Measurements from ENCODE around the gene BRMS1. TPM values are rescaled to one million over a fixed set of nuclear protein-coding genes. Genes with fewer than 3 reads are reported as not detected.

Gene BRMS1
- total RNA-seq, 1 donor from 2014 or later, result 37.8 TPM

DNA sequence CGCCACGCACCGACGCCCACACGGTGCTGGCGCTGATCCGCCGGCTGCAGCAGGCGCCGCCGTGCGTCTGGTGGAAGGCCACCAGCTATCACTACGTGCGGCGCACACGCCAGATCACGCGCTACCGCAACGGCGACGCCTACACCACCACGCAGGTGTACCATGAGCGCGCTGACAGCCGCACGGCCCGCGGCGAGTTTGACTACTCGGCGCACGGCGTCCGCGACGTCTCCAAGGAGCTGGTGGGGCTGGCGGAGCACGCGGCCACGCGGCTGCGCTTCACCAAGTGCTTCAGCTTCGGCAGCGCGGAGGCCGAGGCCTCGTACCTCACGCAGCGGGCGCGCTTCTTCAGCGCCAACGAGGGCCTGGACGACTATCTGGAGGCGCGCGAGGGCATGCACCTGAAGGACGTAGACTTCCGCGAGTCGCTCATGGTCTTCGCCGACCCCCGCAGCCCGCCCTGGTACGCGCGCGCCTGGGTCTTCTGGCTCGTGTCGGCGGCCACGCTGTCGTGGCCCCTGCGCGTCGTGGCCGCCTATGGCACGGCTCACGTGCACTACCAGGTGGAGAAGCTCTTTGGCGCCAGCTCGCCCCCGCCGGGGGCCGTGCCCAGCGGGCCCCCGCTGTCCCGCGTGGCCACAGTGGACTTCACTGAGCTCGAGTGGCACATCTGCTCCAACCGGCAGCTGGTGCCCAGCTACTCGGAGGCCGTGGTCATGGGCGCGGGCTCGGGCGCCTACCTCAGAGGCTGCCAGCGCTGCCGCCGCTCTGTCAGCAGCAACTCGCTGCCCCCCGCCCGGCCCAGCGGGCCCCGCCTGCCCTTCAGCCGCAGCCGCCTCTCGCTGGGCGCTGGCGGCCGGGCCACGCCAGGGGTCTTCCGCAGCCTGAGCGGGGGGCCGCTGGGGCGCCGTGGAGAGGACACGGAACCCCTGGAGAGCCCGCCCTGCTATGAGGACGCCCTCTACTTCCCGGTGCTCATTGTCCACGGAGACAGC lies 50.0 kb downstream of the BRMS1 start:
- Histone ChIP-seq H3K4me1 (peaks cover 11% of the 10 kb centered on the region), H3K4me3 (no peak overlapping the region), H3K36me3 (no peaks in the 10 kb centered on the region), H3K27ac (no peak overlapping the region), H3K27me3 (ENCODE audit: low read depth) (peaks cover 39% of the 10 kb centered on the region), H3K9me3 (no peaks in the 10 kb centered on the region)
- DNase-seq (no peak), ATAC-seq (no peak)
- TF ChIP-seq, protein P1, sequence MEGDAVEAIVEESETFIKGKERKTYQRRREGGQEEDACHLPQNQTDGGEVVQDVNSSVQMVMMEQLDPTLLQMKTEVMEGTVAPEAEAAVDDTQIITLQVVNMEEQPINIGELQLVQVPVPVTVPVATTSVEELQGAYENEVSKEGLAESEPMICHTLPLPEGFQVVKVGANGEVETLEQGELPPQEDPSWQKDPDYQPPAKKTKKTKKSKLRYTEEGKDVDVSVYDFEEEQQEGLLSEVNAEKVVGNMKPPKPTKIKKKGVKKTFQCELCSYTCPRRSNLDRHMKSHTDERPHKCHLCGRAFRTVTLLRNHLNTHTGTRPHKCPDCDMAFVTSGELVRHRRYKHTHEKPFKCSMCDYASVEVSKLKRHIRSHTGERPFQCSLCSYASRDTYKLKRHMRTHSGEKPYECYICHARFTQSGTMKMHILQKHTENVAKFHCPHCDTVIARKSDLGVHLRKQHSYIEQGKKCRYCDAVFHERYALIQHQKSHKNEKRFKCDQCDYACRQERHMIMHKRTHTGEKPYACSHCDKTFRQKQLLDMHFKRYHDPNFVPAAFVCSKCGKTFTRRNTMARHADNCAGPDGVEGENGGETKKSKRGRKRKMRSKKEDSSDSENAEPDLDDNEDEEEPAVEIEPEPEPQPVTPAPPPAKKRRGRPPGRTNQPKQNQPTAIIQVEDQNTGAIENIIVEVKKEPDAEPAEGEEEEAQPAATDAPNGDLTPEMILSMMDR (IDR thresholded peaks at IDR 0.05), result no peak
- intact Hi-C loops (cut with DNase I), result no loop called here

DNA sequence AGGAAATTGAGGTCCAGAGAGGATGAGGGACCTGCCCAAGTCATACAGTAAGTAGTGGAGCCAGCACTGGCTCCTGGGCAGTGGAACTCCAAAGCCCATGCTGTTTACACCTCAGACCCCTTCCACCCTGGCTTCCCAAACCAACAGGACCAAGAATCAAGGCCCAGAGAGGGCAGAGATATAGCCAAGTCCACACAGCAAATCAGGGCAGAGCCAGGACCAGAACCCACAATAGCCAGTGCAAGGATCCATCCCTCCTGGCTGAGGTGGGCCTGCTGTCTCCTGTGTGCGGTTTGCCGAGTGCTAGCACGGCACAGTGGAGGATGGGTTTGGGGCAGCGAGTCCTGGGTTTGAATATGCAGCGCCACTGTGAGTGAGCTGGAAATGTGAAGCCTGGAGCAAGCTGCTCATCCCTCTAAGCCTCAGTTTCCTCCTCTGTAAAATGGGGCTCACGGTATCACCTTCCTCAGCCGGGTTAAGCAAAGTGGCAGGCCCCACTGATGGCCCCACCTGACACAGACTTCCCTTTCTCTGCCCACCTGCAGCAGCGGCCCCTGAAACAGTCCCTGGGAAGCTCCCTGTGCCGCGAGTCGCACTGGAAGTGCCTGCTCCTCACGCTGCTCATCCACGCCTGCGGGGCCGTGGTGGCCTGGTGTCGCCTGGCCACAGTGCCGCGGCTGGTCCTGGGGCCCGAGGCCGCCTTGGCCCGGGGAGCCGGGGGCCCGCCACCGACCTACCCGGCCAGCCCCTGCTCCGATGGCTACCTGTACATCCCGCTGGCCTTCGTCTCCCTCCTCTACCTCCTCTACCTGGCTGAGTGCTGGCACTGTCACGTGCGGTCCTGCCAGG lies 50.9 kb downstream of the BRMS1 start:
- Histone ChIP-seq H3K27me3 (ENCODE audit: low read depth) (peaks cover 39% of the 10 kb centered on the region), H3K4me1 (peaks cover 16% of the 10 kb centered on the region), H3K9me3 (no peaks in the 10 kb centered on the region), H3K4me3 (no peak overlapping the region), H3K27ac (no peak overlapping the region), H3K36me3 (no peaks in the 10 kb centered on the region)
- ATAC-seq (no peak), DNase-seq (no peak)
- TF ChIP-seq, protein P1 (IDR thresholded peaks at IDR 0.05), result no peak
- intact Hi-C loops (cut with DNase I), result no loop called here

DNA sequence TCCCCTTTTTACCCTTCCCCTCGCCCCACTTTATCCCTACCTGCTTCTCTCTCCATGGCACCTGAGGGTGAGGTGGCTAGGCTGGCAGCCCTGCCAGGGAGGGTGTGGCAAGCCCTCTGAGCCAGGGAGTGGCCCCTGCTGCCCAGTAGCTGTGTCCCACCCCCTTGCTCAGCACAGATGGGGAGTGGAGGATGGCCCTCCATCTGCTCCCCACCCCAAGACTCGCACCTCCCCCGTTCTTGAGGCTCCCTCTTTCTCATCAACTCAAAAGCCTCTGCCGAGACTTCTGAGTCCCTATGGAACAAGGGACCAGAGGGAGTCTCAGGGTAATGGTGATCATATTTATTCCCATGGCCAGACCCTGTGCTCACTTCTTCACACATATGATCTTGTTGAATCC lies 51.6 kb downstream of the BRMS1 start:
- Histone ChIP-seq H3K4me3 (no peak overlapping the region), H3K36me3 (no peaks in the 10 kb centered on the region), H3K4me1 (peaks cover 16% of the 10 kb centered on the region), H3K27ac (no peak overlapping the region), H3K9me3 (no peaks in the 10 kb centered on the region), H3K27me3 (ENCODE audit: low read depth) (peaks cover 39% of the 10 kb centered on the region)
- no peak for ATAC-seq
- no peak for DNase-seq
- intact Hi-C loops (cut with DNase I), result no loop called here
- TF ChIP-seq, protein P1 (IDR thresholded peaks at IDR 0.05), result no peak

DNA sequence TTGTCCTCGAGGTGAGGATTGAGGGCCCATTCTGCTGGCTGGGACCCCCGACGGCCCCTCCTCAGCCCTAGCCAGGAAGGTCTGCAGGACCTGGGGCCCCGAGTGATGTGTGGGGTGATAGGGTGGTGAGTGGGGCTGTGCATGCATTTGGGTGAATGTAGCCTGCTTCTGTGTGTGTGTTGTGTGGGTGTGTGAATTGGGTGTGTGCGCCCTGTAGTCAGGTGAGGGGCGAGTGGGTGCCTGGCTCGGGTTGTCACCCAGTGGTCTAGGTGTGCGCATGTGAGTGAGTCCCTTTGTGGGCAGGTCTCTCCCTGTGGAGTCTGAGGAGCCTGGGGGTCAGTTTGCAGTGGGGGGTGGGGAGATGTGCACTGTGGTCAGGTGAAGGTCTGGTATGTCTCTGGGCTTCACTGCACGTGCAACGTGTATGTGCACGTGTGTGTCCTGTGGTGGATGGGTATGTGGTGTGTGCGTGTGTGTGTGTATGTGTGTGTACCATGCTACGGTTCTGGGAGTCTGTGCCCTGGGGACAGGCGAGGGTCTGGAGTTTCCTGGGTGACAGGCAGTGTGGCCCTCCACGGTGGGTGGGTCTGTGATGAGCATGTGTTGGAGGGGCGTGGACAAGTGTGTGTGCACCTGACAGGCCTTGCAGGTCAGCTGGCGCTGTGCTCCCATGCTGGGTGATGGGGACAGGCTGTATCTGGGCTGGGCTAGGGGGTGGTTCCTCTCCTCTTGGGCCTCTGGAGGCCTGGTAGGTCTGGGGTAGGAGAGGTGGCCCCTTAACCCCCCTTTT lies 52.2 kb downstream of the BRMS1 start:
- Histone ChIP-seq H3K27me3 (ENCODE audit: low read depth) (peaks cover 39% of the 10 kb centered on the region), H3K9me3 (no peaks in the 10 kb centered on the region), H3K4me1 (peaks cover 22% of the 10 kb centered on the region), H3K4me3 (peak overlapping the region; percentile 51), H3K36me3 (no peaks in the 10 kb centered on the region), H3K27ac (no peak overlapping the region)
- DNase-seq (no peak), ATAC-seq (no peak)
- intact Hi-C loops (cut with DNase I), result no loop called here
- TF ChIP-seq, protein P1 (IDR thresholded peaks at IDR 0.05), result no peak
